BE2C (cell line): ENCODE measurements around the gene RBP7.

Source experiments
- DNase-seq: peaks from one replicate; pipeline ENCODE4 v3.0.0-alpha.2; 2020
- H3K27me3 ChIP-seq: fragments of 250-450 bp; sonication (Bioruptor Pico); 2 replicates; pipeline ENCODE4 v1.5.1; 2020; ENCODE audit warnings: mild to moderate bottlenecking
- H3K36me3 ChIP-seq: fragments of 250-450 bp; sonication (Bioruptor Pico); 2 replicates; pipeline ENCODE4 v1.5.1; 2020; ENCODE audit warnings: mild to moderate bottlenecking
- H3K4me1 ChIP-seq: fragments of 250-450 bp; sonication (Bioruptor Pico); 2 replicates; pipeline ENCODE4 v1.5.1; 2020
- H3K4me3 ChIP-seq: 2 replicates; pipeline ENCODE4 v1.5.1; 2011; ENCODE audit warnings: low read depth, low read length
- H3K9me3 ChIP-seq: fragments of 250-450 bp; sonication (Bioruptor Pico); 2 replicates; pipeline ENCODE4 v1.5.1; 2020
- TF ChIP-seq, protein P1 (sequence below): IDR thresholded peaks from 2 replicates; pipeline ENCODE4 v1.5.1; 2012; ENCODE audit warnings: mild to moderate bottlenecking, low read depth, low read length

The RBP7 gene

DNA sequence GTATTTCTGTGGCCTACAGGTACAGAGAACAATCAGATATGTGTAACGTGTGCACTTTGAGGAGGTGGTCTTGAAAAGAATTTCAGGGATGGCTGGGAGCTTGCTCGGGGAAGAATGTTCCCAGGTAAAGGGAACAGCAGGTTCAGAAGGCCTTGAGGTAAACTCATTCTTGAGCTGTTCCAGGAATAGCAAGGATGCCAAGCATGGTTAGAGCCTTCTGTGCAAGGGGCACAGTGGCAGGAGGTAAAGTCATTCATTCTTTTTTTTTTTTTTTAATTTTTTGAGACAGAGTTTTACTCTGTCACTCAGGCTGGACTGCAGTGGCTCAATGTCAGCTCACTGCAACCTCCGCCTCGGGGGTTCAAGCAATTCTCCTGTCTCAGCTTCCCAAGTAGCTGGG, 45.7 kb downstream of the RBP7 start:
- H3K4me1 ChIP-seq = no peaks in the 10 kb centered on the region
- H3K27me3 ChIP-seq = no peaks in the 10 kb centered on the region
- TF ChIP-seq, protein P1, sequence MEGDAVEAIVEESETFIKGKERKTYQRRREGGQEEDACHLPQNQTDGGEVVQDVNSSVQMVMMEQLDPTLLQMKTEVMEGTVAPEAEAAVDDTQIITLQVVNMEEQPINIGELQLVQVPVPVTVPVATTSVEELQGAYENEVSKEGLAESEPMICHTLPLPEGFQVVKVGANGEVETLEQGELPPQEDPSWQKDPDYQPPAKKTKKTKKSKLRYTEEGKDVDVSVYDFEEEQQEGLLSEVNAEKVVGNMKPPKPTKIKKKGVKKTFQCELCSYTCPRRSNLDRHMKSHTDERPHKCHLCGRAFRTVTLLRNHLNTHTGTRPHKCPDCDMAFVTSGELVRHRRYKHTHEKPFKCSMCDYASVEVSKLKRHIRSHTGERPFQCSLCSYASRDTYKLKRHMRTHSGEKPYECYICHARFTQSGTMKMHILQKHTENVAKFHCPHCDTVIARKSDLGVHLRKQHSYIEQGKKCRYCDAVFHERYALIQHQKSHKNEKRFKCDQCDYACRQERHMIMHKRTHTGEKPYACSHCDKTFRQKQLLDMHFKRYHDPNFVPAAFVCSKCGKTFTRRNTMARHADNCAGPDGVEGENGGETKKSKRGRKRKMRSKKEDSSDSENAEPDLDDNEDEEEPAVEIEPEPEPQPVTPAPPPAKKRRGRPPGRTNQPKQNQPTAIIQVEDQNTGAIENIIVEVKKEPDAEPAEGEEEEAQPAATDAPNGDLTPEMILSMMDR = no peak
- DNase-seq = no peak
- H3K36me3 ChIP-seq = no peaks in the 10 kb centered on the region
- H3K4me3 ChIP-seq = no peak overlapping the region
- H3K9me3 ChIP-seq = no peaks in the 10 kb centered on the region

DNA sequence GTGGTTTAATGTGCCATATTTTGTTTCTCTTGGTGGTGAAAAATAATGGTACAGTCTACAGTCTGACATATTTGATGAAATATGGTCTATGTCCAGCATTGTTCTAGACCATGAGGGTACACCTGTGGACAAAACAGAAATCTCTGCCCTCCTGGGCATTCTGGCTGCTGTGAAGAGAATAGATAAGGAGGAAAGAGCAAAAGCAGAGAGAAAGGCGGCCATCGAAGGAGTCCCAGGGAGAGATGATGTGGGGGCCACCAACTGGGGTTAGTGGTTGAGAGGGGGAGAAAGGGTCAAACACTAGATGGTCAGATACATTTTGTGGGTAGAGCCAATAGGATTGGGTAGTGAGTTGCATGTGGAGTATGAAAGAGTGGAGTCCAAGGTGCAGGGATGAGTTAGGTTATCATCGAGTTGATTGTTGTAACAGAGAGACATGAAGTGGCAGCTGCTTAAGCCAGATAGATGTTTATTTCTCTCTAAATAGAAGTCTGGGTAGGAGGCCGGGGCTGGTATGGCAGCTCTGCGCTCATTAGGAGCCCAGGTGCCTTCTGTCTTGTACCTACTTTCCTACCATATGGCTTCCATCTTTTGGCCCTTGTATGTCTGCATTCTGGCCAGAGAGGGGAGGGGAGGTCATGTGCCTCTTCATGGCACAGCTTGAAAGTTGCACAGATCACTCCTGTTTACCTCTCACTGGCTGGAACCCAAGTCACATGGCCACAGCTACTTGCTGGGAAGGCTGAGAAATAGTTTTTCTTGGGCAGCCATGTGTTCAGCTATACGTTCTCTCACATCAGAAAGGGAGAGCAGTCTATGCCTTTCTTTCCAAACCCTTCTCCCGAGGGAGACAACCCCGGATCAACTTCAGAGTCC, 48.7 kb downstream of the RBP7 start:
- no peak overlapping the region for H3K4me3 ChIP-seq
- peak; percentile 16 for DNase-seq
- TF ChIP-seq, protein P1 = no peak
- no peaks in the 10 kb centered on the region for H3K27me3 ChIP-seq
- no peaks in the 10 kb centered on the region for H3K4me1 ChIP-seq
- no peaks in the 10 kb centered on the region for H3K9me3 ChIP-seq
- no peaks in the 10 kb centered on the region for H3K36me3 ChIP-seq

DNA sequence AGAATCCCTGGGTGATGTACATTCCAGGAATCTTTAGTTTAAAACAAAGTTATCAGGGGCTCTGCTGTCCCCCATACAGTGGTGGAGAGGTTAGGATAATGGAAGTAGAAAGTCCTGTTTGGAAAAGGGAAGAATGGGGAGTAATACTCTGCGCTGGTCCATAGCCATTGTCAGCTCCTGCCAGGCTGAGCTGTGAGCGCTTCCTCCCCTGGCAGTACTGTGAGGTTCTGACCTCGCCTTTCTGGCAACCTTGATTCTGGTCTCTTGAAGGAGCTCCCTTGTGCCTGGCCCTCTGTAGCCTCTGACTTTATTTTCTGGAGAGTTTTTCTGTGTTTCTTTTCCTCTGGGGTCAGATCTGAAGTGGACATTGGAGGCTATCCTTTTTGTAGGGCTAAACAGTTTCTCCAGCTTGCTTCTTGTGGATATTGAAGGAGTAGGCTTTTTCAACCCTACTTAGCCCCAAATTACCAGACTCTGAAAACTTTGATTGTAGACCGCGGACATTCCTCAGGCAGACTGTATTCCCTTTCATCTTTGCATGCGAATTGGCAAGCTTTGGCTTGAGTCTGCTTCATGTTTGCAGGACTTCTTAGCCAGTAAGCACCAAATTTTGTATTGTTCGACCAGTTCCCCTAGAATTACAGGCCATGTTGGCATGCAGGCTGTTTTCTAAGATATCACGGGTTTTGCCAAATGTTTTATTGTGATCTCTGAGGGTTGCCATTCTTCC, 49.5 kb downstream of the RBP7 start:
- Histone ChIP-seq H3K9me3 (no peaks in the 10 kb centered on the region), H3K36me3 (no peaks in the 10 kb centered on the region), H3K4me1 (no peaks in the 10 kb centered on the region), H3K27me3 (no peaks in the 10 kb centered on the region), H3K4me3 (no peak overlapping the region)
- no peak for DNase-seq
- TF ChIP-seq, protein P1 = no peak

DNA sequence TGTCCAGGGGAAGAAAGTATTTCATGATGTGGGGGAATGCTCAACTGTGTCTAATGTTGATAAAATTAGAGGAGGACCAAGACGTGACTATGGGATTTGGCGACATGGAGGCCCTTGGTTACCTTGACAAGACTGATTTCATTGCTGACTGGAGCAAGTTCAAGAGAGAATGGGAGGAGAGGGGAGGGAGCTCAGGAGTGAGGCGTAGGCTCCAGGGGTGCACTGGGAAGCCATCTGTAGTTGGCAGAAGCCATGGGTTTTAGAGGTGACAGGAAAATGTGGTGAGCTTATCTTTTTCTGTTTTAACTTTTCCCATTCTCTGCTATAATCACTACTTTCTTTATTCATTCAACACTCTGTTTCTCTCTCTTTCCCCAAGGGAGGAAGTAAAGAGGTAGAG, 51.6 kb downstream of the RBP7 start:
- H3K36me3 ChIP-seq = no peaks in the 10 kb centered on the region
- no peaks in the 10 kb centered on the region for H3K9me3 ChIP-seq
- no peaks in the 10 kb centered on the region for H3K4me1 ChIP-seq
- no peak overlapping the region for H3K4me3 ChIP-seq
- no peaks in the 10 kb centered on the region for H3K27me3 ChIP-seq
- TF ChIP-seq, protein P1 = no peak
- DNase-seq = no peak

DNA sequence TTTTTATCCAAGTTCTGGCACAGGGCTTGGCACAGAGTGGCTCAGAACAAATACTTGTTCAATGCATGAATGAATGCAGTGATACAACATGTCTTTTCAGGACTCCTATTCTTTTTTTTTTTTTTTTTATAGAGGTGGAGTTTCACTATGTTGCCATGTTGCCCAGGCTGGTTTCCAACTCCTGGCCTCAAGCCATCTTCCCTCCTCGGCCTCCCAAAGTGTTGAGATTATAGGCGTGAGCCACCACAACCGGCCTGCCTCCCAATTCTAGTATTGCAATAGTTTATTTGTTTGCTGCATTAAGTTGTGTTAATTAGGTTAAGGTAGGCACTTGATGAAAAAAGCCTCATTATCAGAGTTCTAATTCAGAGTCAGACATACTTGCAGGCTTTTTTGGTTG, 53.6 kb downstream of the RBP7 start:
- H3K36me3 ChIP-seq = no peaks in the 10 kb centered on the region
- H3K27me3 ChIP-seq = no peaks in the 10 kb centered on the region
- H3K9me3 ChIP-seq = no peaks in the 10 kb centered on the region
- H3K4me3 ChIP-seq = no peak overlapping the region
- TF ChIP-seq, protein P1 = no peak
- no peaks in the 10 kb centered on the region for H3K4me1 ChIP-seq
- no peak for DNase-seq

DNA sequence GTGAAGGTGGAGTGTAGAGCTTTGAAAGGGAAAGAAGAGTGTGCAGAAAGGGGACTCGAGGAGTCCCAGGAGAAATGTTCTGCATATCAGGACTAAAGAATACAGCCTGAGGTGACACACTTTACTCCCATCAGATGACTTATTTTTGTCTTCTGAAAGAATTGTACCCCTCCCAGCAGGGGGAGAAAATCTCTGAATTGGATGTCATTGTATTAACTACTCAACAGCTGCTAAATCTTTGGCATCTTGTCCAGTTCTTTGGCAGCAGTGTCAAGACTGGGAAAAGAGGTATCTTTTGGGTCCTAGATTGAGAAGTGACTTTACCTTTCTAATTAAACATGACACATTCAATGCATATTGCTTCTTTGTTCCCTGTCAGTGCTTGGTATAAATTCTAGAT, 54.6 kb downstream of the RBP7 start:
- H3K4me3 ChIP-seq = no peak overlapping the region
- H3K36me3 ChIP-seq = no peaks in the 10 kb centered on the region
- no peaks in the 10 kb centered on the region for H3K4me1 ChIP-seq
- no peaks in the 10 kb centered on the region for H3K9me3 ChIP-seq
- TF ChIP-seq, protein P1 = no peak
- no peaks in the 10 kb centered on the region for H3K27me3 ChIP-seq
- no peak for DNase-seq
